ENCODE data around the gene GOLIM4. TPM values are rescaled to one million over a fixed set of nuclear protein-coding genes. Genes with fewer than 3 reads are reported as not detected.
"Not testable (repeated sequence)": the region's sequence is repeated elsewhere in the genome, so short reads cannot be mapped to it uniquely, and the experiment has no call there.

GOLIM4 gene
- polyA plus RNA-seq (2011; rRNA removed) = 32.4 and 35.1 TPM in 2 replicates
- 26.9 and 28.0 TPM in 2 replicates for polyA minus RNA-seq (2011; rRNA and poly(A)+ RNA removed)

- Histone ChIP-seq H3K36me3 (ENCODE audit: control insufficient read depth, insufficient read depth, low read length) (no peaks in the 10 kb centered on the region), H3K4me3 (ENCODE audit: low read depth, low read length) (peak within 1 kb of the TSS; percentile 89), H3K27me3 (ENCODE audit: control insufficient read depth, insufficient read depth, low read length) (no peaks in the 10 kb centered on the region)
- CTCF ChIA-PET = interaction anchor here (0.6 to 3.4 kb wide), 7 partner anchors 16 to 168 kb away, joined by 3 to 20 read pairs (median 4); no protein-coding TSS in a partner anchor
- peak; percentile 88 for DNase-seq (ENCODE audit: low read depth)
- TF ChIP-seq CTCF (IDR thresholded peaks at IDR 0.05; ENCODE audit: insufficient read depth, low read depth, low read length) = no peak
- POLR2A ChIA-PET = interaction anchor here (0.5 kb wide), 1 partner anchor 1050 kb away, joined by 6 read pairs; no protein-coding TSS in a partner anchor
These were observed at the start of gene GOLIM4 for GRCh38 chr3:168095611-168096209. Gene GOLIM4 (minus strand): TSS chr3:168095924. CDS start chr3:168095285, 639 bp downstream.

GRCh38 chr3:168141405-168141998 is 45.8 kb upstream of the GOLIM4 start:
- Histone ChIP-seq H3K4me3 (ENCODE audit: low read depth, low read length) (no peak overlapping the region), H3K27me3 (ENCODE audit: control insufficient read depth, insufficient read depth, low read length) (no peaks in the 10 kb centered on the region), H3K36me3 (ENCODE audit: control insufficient read depth, insufficient read depth, low read length) (no peaks in the 10 kb centered on the region)
- CTCF ChIA-PET = interaction anchor here (1.1 kb wide), 1 partner anchor 94 kb away, joined by 4 read pairs; no protein-coding TSS in a partner anchor
- POLR2A ChIA-PET = no interaction called here
- TF ChIP-seq CTCF (IDR thresholded peaks at IDR 0.05; ENCODE audit: insufficient read depth, low read depth, low read length) = no peak
- DNase-seq (ENCODE audit: low read depth) = no peak

GRCh38 chr3:168139947-168140346 is 44.2 kb upstream of the GOLIM4 start:
- Histone ChIP-seq H3K36me3 (ENCODE audit: control insufficient read depth, insufficient read depth, low read length) (no peaks in the 10 kb centered on the region), H3K4me3 (ENCODE audit: low read depth, low read length) (no peak overlapping the region), H3K27me3 (ENCODE audit: control insufficient read depth, insufficient read depth, low read length) (no peaks in the 10 kb centered on the region)
- no peak for DNase-seq (ENCODE audit: low read depth)
- ChIA-PET CTCF (no interaction called here), POLR2A (no interaction called here)
- TF ChIP-seq CTCF (IDR thresholded peaks at IDR 0.05; ENCODE audit: insufficient read depth, low read depth, low read length) = no peak

GRCh38 chr3:168138421-168138820 is 42.7 kb upstream of the GOLIM4 start:
- no peak for TF ChIP-seq CTCF (IDR thresholded peaks at IDR 0.05; ENCODE audit: insufficient read depth, low read depth, low read length)
- Histone ChIP-seq H3K27me3 (ENCODE audit: control insufficient read depth, insufficient read depth, low read length) (no peaks in the 10 kb centered on the region), H3K4me3 (ENCODE audit: low read depth, low read length) (no peak overlapping the region), H3K36me3 (ENCODE audit: control insufficient read depth, insufficient read depth, low read length) (no peaks in the 10 kb centered on the region)
- POLR2A ChIA-PET = no interaction called here
- DNase-seq (ENCODE audit: low read depth) = no peak
- CTCF ChIA-PET = no interaction called here

- ChIA-PET CTCF (interaction anchor here (0.6 kb wide), 1 partner anchor 19 kb away, joined by 3 read pairs; no protein-coding TSS in a partner anchor), POLR2A (no interaction called here)
- Histone ChIP-seq H3K4me3 (ENCODE audit: low read depth, low read length) (no peak overlapping the region), H3K36me3 (ENCODE audit: control insufficient read depth, insufficient read depth, low read length) (no peaks in the 10 kb centered on the region), H3K27me3 (ENCODE audit: control insufficient read depth, insufficient read depth, low read length) (no peaks in the 10 kb centered on the region)
- TF ChIP-seq CTCF (IDR thresholded peaks at IDR 0.05; ENCODE audit: insufficient read depth, low read depth, low read length) = no peak
- DNase-seq (ENCODE audit: low read depth) = no peak
These were observed 39.2 kb upstream of the GOLIM4 start for GRCh38 chr3:168134931-168135330.

GRCh38 chr3:168130250-168130649 is 34.5 kb upstream of the GOLIM4 start:
- H3K36me3 ChIP-seq (ENCODE audit: control insufficient read depth, insufficient read depth, low read length); H3K4me3 ChIP-seq (ENCODE audit: low read depth, low read length); DNase-seq (ENCODE audit: low read depth); POLR2A ChIA-PET; H3K27me3 ChIP-seq (ENCODE audit: control insufficient read depth, insufficient read depth, low read length): not testable (repeated sequence)
- CTCF ChIA-PET = interaction anchor here (1.7 kb wide), 1 partner anchor 13 kb away, joined by 3 read pairs; no protein-coding TSS in a partner anchor

GRCh38 chr3:168128463-168128862 is 32.7 kb upstream of the GOLIM4 start:
- H3K27me3 ChIP-seq (ENCODE audit: control insufficient read depth, insufficient read depth, low read length); POLR2A ChIA-PET; DNase-seq (ENCODE audit: low read depth); H3K4me3 ChIP-seq (ENCODE audit: low read depth, low read length); H3K36me3 ChIP-seq (ENCODE audit: control insufficient read depth, insufficient read depth, low read length); CTCF ChIA-PET: not testable (repeated sequence)

Data from BJ (cell line).